ENCODE measurements around the gene MAK.

- TF ChIP-seq CTCF (IDR thresholded peaks at IDR 0.05 in 2 of 3, conservative IDR thresholded peaks at IDR 0.05 in 1 of 3; ENCODE audit: borderline replicate concordance in 1 of 3, insufficient read depth in 1 of 3, low read depth in 2 of 3, low read length in 2 of 3) (no peak), EZH2 (IDR thresholded peaks at IDR 0.05) (no peak), REST (IDR thresholded peaks at IDR 0.05; ENCODE audit: low read depth) (no peak), POLR2AphosphoS5 (IDR thresholded peaks at IDR 0.05; ENCODE audit: low read depth, low read length) (0 out of 2 replicates have a peak, but pooled peaks have one; percentile 51), ELF1 (IDR thresholded peaks at IDR 0.05; ENCODE audit: borderline replicate concordance, low read depth) (no peak), POLR2A (IDR thresholded peaks at IDR 0.05; ENCODE audit: borderline replicate concordance, extremely low read depth, insufficient read depth, insufficient read length) (no peak)
- TF ChIP-seq, protein P1, sequence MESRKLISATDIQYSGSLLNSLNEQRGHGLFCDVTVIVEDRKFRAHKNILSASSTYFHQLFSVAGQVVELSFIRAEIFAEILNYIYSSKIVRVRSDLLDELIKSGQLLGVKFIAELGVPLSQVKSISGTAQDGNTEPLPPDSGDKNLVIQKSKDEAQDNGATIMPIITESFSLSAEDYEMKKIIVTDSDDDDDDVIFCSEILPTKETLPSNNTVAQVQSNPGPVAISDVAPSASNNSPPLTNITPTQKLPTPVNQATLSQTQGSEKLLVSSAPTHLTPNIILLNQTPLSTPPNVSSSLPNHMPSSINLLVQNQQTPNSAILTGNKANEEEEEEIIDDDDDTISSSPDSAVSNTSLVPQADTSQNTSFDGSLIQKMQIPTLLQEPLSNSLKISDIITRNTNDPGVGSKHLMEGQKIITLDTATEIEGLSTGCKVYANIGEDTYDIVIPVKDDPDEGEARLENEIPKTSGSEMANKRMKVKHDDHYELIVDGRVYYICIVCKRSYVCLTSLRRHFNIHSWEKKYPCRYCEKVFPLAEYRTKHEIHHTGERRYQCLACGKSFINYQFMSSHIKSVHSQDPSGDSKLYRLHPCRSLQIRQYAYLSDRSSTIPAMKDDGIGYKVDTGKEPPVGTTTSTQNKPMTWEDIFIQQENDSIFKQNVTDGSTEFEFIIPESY (IDR thresholded peaks at IDR 0.05; ENCODE audit: extremely low read depth, insufficient replicate concordance, low read length) = no peak
These were observed at the start of gene MAK for GRCh38 chr6:10837995-10838793.
